Thyroid gland (tissue), 4 donors: Measurements from ENCODE around the gene CAMP. TPM values are rescaled to one million over a fixed set of nuclear protein-coding genes. Genes with fewer than 3 reads are reported as not detected.
A peak's percentile ranks its signal among the peaks of the same experiment; 100 is the strongest.

Source experiments
- DNase-seq, 2 donors: peaks; one replicate each; pipeline ENCODE4 v3.0.0-alpha.2; 2019
- H3K27ac ChIP-seq, 3 donors: fragments of 200-600 bp; sonication (generic); 1 replicate in 2 of 3; 2 replicates in 1 of 3; pipeline ENCODE4 v1.5.1; 2016 to 2019; ENCODE audit warnings: mild to moderate bottlenecking in 1 of 3, moderate library complexity in 1 of 3
- H3K27me3 ChIP-seq: fragments of 200-600 bp; sonication (generic); one replicate; pipeline ENCODE4 v1.5.1; 2019
- H3K36me3 ChIP-seq, 2 donors: fragments of 200-600 bp; sonication (generic); one replicate each; pipeline ENCODE4 v1.5.1; 2016 to 2019
- H3K4me1 ChIP-seq, 2 donors: fragments of 200-600 bp; sonication (generic); one replicate each; pipeline ENCODE4 v1.5.1; 2017 to 2019
- H3K4me3 ChIP-seq, 3 donors: fragments of 200-600 bp; sonication (generic); replicated peaks in 1 of 3; 1 replicate in 2 of 3; 2 replicates in 1 of 3; pipeline ENCODE4 v1.5.1; 2016; ENCODE audit warnings: mild to moderate bottlenecking in 1 of 3
- H3K9me3 ChIP-seq: fragments of 200-600 bp; sonication (generic); one replicate; pipeline ENCODE4 v1.5.1; 2017
- POLR2A ChIP-seq, 2 donors: fragments of 450-650 bp; IDR thresholded peaks; one replicate each; pipeline ENCODE4 v1.6.1; 2017; ENCODE audit warnings: antibody characterized with exemption in 2 of 2, mild to moderate bottlenecking in 2 of 2, moderate library complexity in 1 of 2
- WGBS, 2 donors: methylation state at CpG; one replicate each; pipeline ENCODE4 v1.1.5; 2017; 5-methylcytosine and 5-hydroxymethylcytosine counted together
- intact Hi-C: fragments of 100-400 bp; cut with DNase I; formaldehyde crosslinking; loops from one replicate; pipeline ENCODE4 v1.15.1; 2023
- microRNA counts, 2 donors: library from miRNA; unstranded; fragments of <30 nt; microRNA quantifications; one replicate each; lab custom pipeline; 2016 to 2017
- microRNA-seq: library from miRNA; unstranded; fragments of <30 nt; microRNA quantifications from one replicate; pipeline ENCODE4, GENCODE V29; 2016
- small RNA-seq: library from RNA; depleted of rRNA; stranded (forward); fragments of <200 nt; gene quantifications from one replicate; pipeline ENCODE3, GENCODE V24; 2016
- total RNA-seq, 4 donors: library from RNA; depleted of rRNA; stranded (reverse); fragments of >200 nt; gene quantifications; one replicate each; pipeline ENCODE4 v1.2.3, GENCODE V29; 2016
- TF ChIP-seq, protein P1 (sequence below), 6 experiments: fragments of 200-600 bp in 3 of 6; fragments of 450-650 bp in 3 of 6; sonication (generic) in 3 of 6; IDR thresholded peaks; one replicate each; pipeline ENCODE4 v1.5.1; 2016 to 2019; ENCODE audit warnings: antibody characterized with exemption in 6 of 6, mild to moderate bottlenecking in 2 of 6, inconsistent platforms in 1 of 6, moderate library complexity in 1 of 6

The CAMP gene
- total RNA-seq, 4 donors from 2014 or later, result 4.8 to 6.5 (median 5.4) TPM; not detected in 1

DNA sequence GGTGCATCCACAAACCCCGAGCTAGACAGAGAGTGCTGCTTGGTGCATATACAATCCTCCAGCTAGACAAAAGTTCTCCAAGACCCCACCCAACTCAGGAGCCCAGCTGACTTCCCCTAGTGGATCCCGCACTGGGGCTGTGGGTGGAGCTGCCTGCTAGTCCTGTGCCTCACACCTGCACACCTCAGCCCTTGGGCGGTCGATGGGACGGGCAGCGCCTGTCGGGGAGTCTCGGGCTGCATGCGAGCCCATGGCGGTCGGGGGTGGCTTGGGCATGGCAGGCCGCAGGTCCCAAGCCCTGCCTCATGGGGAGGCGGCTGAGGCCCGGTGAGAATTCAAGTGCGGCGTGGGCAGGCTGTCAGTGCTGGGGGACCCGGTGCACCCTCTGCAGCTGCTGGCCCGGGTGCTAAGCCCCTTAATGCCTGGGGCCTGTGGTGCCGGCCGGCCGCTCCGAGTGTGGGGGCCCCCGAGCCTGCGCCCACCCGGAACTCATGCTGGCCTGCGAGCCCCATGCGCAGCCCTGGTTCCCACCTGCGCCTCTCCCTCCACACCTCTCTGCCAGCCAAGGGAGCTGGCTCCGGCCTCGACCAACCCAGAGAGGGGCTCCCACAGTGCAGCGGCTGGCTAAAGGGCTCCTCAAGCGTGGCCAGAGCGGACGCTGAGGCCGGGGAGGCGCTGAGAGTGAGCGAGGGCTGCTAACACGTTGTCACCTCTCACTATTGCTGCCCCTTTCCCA, 48.6 kb downstream of the CAMP start:
- H3K9me3 ChIP-seq, result no peaks in the 10 kb centered on the region
- no peak overlapping the region for H3K27ac ChIP-seq
- H3K36me3 ChIP-seq, result peaks cover 4 to 22% of the 10 kb centered on the region in 2 donors
- no peak for DNase-seq
- WGBS, 2 donors, result 95 to 96% methylated on average over 22 to 38 of the region's 38 CpGs
- intact Hi-C loops, result loop anchor here (10.0 kb wide), 2 partner anchors 123 to 163 kb away; partner anchors contain the start of gene PLXNB1
- H3K4me3 ChIP-seq, result no peak overlapping the region
- TF ChIP-seq, protein P1, sequence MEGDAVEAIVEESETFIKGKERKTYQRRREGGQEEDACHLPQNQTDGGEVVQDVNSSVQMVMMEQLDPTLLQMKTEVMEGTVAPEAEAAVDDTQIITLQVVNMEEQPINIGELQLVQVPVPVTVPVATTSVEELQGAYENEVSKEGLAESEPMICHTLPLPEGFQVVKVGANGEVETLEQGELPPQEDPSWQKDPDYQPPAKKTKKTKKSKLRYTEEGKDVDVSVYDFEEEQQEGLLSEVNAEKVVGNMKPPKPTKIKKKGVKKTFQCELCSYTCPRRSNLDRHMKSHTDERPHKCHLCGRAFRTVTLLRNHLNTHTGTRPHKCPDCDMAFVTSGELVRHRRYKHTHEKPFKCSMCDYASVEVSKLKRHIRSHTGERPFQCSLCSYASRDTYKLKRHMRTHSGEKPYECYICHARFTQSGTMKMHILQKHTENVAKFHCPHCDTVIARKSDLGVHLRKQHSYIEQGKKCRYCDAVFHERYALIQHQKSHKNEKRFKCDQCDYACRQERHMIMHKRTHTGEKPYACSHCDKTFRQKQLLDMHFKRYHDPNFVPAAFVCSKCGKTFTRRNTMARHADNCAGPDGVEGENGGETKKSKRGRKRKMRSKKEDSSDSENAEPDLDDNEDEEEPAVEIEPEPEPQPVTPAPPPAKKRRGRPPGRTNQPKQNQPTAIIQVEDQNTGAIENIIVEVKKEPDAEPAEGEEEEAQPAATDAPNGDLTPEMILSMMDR (IDR thresholded peaks at IDR 0.05), result no peak
- no peak for TF ChIP-seq POLR2A (IDR thresholded peaks at IDR 0.05)
- peaks cover 0 to 8% of the 10 kb centered on the region in 2 donors for H3K4me1 ChIP-seq
- H3K27me3 ChIP-seq, result no peaks in the 10 kb centered on the region

DNA sequence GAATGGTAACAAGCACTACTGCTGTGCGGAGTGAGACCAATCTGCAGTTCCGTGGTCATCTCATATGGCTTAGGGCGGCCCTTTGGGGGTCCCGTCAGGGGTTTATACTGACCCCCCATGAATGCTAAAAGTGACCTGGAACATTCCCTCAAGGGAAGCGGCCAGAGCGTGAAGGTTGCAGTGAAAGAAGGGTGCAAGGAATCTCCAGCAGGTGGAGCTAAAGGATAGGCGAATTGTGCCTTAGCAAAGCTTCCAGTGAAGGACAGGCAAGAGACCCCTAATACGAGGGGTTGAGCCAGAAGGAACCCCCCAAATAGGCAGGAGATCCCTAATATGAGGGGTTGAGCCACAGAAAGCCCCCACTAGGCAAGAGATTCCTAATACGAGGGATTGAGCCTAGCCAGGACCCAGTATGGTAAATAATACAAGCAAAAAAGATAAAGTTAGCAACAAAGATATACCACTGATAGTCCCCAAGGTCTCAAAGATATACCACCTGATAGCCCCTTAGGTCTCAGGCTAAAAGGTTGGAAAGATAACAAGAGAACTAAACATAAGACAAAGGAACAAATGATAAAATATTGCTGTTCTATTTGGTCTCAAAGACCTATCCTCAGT, 50.4 kb downstream of the CAMP start:
- peak; percentile 46 to 51 for DNase-seq
- TF ChIP-seq, protein P1 (IDR thresholded peaks at IDR 0.05), result peak; percentile 35 to 76 (median 62)
- TF ChIP-seq POLR2A (IDR thresholded peaks at IDR 0.05), result no peak
- Histone ChIP-seq H3K27me3 (no peaks in the 10 kb centered on the region), H3K36me3 (peaks cover 3 to 12% of the 10 kb centered on the region in 2 donors), H3K27ac (no peak overlapping the region), H3K9me3 (no peaks in the 10 kb centered on the region), H3K4me3 (no peak overlapping the region), H3K4me1 (peaks cover 0 to under 1% of the 10 kb centered on the region in 2 donors)
- intact Hi-C loops, result loop anchor here (10.0 kb wide), 2 partner anchors 121 to 161 kb away; partner anchors contain the start of gene PLXNB1
- WGBS, 2 donors, result 10 to 13% methylated on average over 9 of the region's 9 CpGs

DNA sequence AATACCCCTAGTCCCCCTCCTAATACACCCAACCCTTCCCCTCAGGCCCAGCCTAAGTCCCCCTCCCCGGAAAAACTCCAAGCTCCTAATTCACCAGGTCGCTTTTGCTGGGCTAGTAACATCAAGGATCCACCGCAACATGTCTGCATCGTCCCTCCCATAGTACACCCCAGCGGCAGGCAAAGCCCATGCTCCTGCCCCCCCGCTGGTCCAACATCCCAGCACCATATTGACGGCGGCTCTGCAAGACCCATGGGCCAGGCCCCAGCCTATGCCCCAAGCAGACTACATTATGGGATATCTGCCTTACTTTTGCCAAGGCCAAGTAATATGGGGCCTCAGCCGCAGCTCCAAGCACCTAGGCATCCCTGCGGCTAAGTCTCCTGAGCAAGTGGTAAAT, 51.2 kb downstream of the CAMP start:
- intact Hi-C loops, result loop anchor here (10.0 kb wide), 2 partner anchors 120 to 160 kb away; partner anchors contain the start of gene PLXNB1
- peaks cover 3 to 5% of the 10 kb centered on the region in 2 donors for H3K36me3 ChIP-seq
- H3K9me3 ChIP-seq, result no peaks in the 10 kb centered on the region
- no peak overlapping the region for H3K4me3 ChIP-seq
- 90 to 91% methylated on average over 10 of the region's 10 CpGs for WGBS, 2 donors
- TF ChIP-seq, protein P1 (IDR thresholded peaks at IDR 0.05), result no peak
- TF ChIP-seq POLR2A (IDR thresholded peaks at IDR 0.05), result no peak
- H3K4me1 ChIP-seq, result no peaks in the 10 kb centered on the region
- DNase-seq, result no peak
- H3K27me3 ChIP-seq, result no peaks in the 10 kb centered on the region
- no peak overlapping the region for H3K27ac ChIP-seq

MicroRNAs encoded within 50 kb of the gene (microRNA counts, 767-probe panel; counts per million panel counts)
- microRNA hsa-miR-4443 (lab: Ali Mortazavi, UCI), result 0 counts per million in 2 donors

Small RNA genes lying within 50 kb of the gene (microRNA-seq; reads per million reads assigned to microRNA genes)
- 49.4 reads per million, percentile 48 among the genes with 10 or more reads in this experiment for gene MIR4443

Small RNA genes lying within 50 kb of the gene (small RNA-seq; reads per million reads assigned to genes)
- gene MIR4443, result not detected
- not detected for gene NDUFB1P1
- not detected for gene RNU7-128P

Other genes starting within 250 kb of the CAMP start
- gene MAP4, start 207.1 kb upstream of the CAMP start, total RNA-seq, result 100 to 1,000 TPM in 1 of 4 donors, 10 to 100 TPM in 3; 75.5 to 103 (median 88.0) TPM
- gene CDC25A, start 35.1 kb upstream of the CAMP start, total RNA-seq, result 1 to 10 TPM in 3 of 4 donors, under 1 TPM in 1; 0.94 to 4.0 (median 3.7) TPM
- 10 to 100 TPM; 28.5 to 48.7 (median 37.8) TPM for gene ZNF589, start 17.6 kb downstream of the CAMP start, total RNA-seq
- gene NME6, start 77.9 kb downstream of the CAMP start, total RNA-seq, result 10 to 100 TPM; 34.3 to 56.6 (median 44.6) TPM
- gene SPINK8, start 110.2 kb downstream of the CAMP start, total RNA-seq, result not detected
- gene FBXW12, start 148.7 kb downstream of the CAMP start, total RNA-seq, result not detected
- 100 to 1,000 TPM; 126 to 216 (median 138) TPM for gene PLXNB1, start 206.6 kb downstream of the CAMP start, total RNA-seq
- gene CCDC51, start 216.6 kb downstream of the CAMP start, total RNA-seq, result 10 to 100 TPM in 3 of 4 donors, 1 to 10 TPM in 1; 8.6 to 17.0 (median 15.0) TPM
- gene TMA7, start 216.8 kb downstream of the CAMP start, total RNA-seq, result 100 to 1,000 TPM; 133 to 413 (median 301) TPM
- 10 to 100 TPM in 2 of 4 donors, 1 to 10 TPM in 2; 8.4 to 13.9 (median 11.0) TPM for gene ATRIP, start 223.2 kb downstream of the CAMP start, total RNA-seq